Vagina (tissue), 2 donors: ENCODE data around the gene MAZ. TPM values are rescaled to one million over a fixed set of nuclear protein-coding genes. Genes with fewer than 3 reads are reported as not detected.

Source experiments
- DNase-seq, 2 donors: peaks; one replicate each; pipeline ENCODE4 v3.0.0-alpha.2; 2017; ENCODE audit errors: extremely low spot score in 2 of 2
- H3K27ac ChIP-seq: fragments of 200-600 bp; sonication (generic); one replicate; pipeline ENCODE4 v1.5.1; 2019
- H3K27me3 ChIP-seq: fragments of 200-600 bp; sonication (generic); one replicate; pipeline ENCODE4 v1.5.1; 2019
- H3K36me3 ChIP-seq, 2 donors: fragments of 200-600 bp; sonication (generic); one replicate each; pipeline ENCODE4 v1.5.1; 2017 to 2019
- H3K4me1 ChIP-seq: fragments of 200-600 bp; sonication (generic); one replicate; pipeline ENCODE4 v1.5.1; 2019
- H3K4me3 ChIP-seq, 2 donors: fragments of 200-600 bp; sonication (generic); 1 replicate in 1 of 2; 2 replicates in 1 of 2; pipeline ENCODE4 v1.5.1; 2016 to 2019
- H3K9me3 ChIP-seq: fragments of 200-600 bp; sonication (generic); one replicate; pipeline ENCODE4 v1.5.1; 2019
- POLR2A ChIP-seq, 2 donors: fragments of 450-650 bp; IDR thresholded peaks; one replicate each; pipeline ENCODE4 v1.6.1; 2017; ENCODE audit warnings: antibody characterized with exemption in 2 of 2, mild to moderate bottlenecking in 2 of 2, moderate library complexity in 2 of 2
- POLR2AphosphoS5 ChIP-seq, 2 donors: sonication (generic); formaldehyde crosslinking; IDR thresholded peaks; one replicate each; pipeline ENCODE4 v1.9.0; 2017; ENCODE audit warnings: antibody characterized with exemption in 2 of 2, mild to moderate bottlenecking in 2 of 2, low read depth in 1 of 2; ENCODE audit not compliant: insufficient read depth in 1 of 2
- intact Hi-C: fragments of 100-400 bp; cut with DNase I; formaldehyde crosslinking; loops from one replicate; pipeline ENCODE4 v1.15.1; 2023
- total RNA-seq: library from RNA; depleted of rRNA; stranded (reverse); fragments of >200 nt; gene quantifications from one replicate; pipeline ENCODE4 v1.2.3, GENCODE V29; 2016
- TF ChIP-seq, protein P1 (sequence below), 3 experiments: fragments of 450-650 bp in 2 of 3; fragments of 200-600 bp in 1 of 3; sonication (generic) in 1 of 3; IDR thresholded peaks; one replicate each; pipeline ENCODE4 v1.5.1; 2017 to 2019; ENCODE audit warnings: antibody characterized with exemption in 3 of 3, mild to moderate bottlenecking in 2 of 3, moderate library complexity in 2 of 3

Gene MAZ
- total RNA-seq, 1 donor from 2014 or later, result 87.7 TPM

DNA sequence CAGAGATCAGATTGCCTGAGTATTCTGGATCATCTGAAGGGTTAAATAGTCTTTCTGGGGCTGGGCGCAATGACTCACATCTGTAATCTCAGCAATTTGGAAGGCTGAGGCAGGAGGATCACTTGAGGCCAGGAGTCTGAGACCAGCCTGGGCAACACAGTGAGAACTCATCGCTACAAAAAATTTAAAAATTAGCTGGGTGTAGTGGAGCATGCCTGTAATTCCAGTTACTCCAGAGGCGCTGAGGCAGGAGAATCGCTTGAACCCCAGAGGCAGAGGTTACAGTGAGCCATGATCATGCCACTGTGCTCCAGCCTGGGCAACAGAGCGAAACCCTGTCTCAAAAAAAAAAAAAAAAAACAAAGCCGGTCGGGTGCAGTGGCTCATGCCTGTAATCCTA is 29.6 kb downstream of the MAZ start:
- Histone ChIP-seq H3K4me1 (no peaks in the 10 kb centered on the region), H3K27me3 (no peaks in the 10 kb centered on the region), H3K9me3 (no peaks in the 10 kb centered on the region), H3K36me3 (peaks cover 0 to 91% of the 10 kb centered on the region in 2 donors), H3K27ac (no peak overlapping the region), H3K4me3 (no peak overlapping the region)
- TF ChIP-seq, protein P1, sequence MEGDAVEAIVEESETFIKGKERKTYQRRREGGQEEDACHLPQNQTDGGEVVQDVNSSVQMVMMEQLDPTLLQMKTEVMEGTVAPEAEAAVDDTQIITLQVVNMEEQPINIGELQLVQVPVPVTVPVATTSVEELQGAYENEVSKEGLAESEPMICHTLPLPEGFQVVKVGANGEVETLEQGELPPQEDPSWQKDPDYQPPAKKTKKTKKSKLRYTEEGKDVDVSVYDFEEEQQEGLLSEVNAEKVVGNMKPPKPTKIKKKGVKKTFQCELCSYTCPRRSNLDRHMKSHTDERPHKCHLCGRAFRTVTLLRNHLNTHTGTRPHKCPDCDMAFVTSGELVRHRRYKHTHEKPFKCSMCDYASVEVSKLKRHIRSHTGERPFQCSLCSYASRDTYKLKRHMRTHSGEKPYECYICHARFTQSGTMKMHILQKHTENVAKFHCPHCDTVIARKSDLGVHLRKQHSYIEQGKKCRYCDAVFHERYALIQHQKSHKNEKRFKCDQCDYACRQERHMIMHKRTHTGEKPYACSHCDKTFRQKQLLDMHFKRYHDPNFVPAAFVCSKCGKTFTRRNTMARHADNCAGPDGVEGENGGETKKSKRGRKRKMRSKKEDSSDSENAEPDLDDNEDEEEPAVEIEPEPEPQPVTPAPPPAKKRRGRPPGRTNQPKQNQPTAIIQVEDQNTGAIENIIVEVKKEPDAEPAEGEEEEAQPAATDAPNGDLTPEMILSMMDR (IDR thresholded peaks at IDR 0.05), result no peak
- no peak for TF ChIP-seq POLR2AphosphoS5 (IDR thresholded peaks at IDR 0.05; ENCODE audit: insufficient read depth in 1 of 2, low read depth in 1 of 2)
- TF ChIP-seq POLR2A (IDR thresholded peaks at IDR 0.05), result no peak
- no peak for DNase-seq
- intact Hi-C loops, result no loop called here

DNA sequence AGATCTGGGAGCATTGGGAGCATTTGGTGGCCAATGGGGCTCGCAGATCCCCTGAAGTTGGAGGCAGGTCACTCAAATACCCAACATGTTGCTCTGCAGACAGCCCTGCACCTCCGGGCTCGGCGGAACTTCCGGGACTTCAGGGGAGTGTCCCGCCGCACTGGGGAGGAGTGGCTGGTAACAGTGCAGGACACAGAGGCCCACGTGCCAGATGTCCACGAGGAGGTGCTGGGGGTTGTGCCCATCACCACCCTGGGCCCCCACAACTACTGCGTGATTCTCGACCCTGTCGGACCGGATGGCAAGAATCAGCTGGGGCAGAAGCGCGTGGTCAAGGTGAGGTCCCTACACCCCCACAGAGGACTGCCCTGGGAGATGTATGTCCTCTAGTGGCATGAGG is 30.3 kb downstream of the MAZ start:
- Histone ChIP-seq H3K27ac (no peak overlapping the region), H3K36me3 (peaks cover 0 to 91% of the 10 kb centered on the region in 2 donors), H3K9me3 (no peaks in the 10 kb centered on the region), H3K4me1 (no peaks in the 10 kb centered on the region), H3K27me3 (no peaks in the 10 kb centered on the region), H3K4me3 (no peak overlapping the region)
- DNase-seq, result no peak
- TF ChIP-seq, protein P1 (IDR thresholded peaks at IDR 0.05), result no peak
- TF ChIP-seq POLR2AphosphoS5 (IDR thresholded peaks at IDR 0.05; ENCODE audit: insufficient read depth in 1 of 2, low read depth in 1 of 2), result peak in 1 of 2 donors; percentile 14
- intact Hi-C loops, result no loop called here

DNA sequence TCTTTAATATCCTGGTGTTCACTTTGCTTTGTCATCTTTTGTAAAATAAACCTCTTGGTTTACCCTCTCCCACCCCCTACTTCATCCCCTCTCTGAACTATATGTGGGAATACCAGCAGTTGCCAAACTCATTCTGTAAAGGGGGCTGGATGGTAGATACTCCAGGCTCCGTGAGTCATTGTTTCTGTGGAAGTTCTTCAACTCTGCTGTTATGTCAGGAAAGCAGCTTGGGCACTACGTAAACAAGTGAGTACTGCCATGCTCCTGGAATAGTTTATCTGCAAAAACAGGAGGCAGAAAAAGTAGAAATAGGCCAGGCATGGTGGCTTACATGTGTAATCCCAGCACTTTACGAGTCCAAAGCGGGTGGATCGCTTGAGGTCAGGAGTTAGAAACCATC is 31.5 kb downstream of the MAZ start:
- TF ChIP-seq POLR2A (IDR thresholded peaks at IDR 0.05) (no peak), POLR2AphosphoS5 (IDR thresholded peaks at IDR 0.05; ENCODE audit: insufficient read depth in 1 of 2, low read depth in 1 of 2) (no peak)
- TF ChIP-seq, protein P1 (IDR thresholded peaks at IDR 0.05), result no peak
- intact Hi-C loops, result no loop called here

DNA sequence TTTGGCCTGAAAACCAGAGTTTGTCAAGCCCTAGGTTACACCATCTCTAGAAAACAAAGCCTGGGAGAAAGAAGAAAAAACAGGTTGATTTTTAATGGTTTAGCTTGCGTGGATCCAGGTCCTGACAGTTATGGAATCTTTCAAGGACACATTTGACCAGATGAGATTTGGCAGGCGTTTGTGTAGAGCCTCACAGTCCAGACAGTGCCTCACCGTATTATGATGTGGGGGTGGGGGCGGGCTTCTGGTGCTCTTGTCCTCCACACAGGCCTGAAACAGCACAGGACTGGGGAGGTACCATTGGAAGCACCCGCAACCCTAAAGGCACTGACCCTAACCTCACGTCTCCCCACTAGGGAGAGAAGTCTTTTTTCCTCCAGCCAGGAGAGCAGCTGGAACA is 33.5 kb downstream of the MAZ start:
- Histone ChIP-seq H3K9me3 (no peaks in the 10 kb centered on the region), H3K27me3 (no peaks in the 10 kb centered on the region), H3K4me1 (no peaks in the 10 kb centered on the region), H3K4me3 (no peak overlapping the region), H3K27ac (no peak overlapping the region), H3K36me3 (peaks cover 0 to 75% of the 10 kb centered on the region in 2 donors)
- intact Hi-C loops, result no loop called here
- no peak for DNase-seq
- TF ChIP-seq, protein P1 (IDR thresholded peaks at IDR 0.05), result no peak
- TF ChIP-seq POLR2A (IDR thresholded peaks at IDR 0.05), result no peak
- no peak for TF ChIP-seq POLR2AphosphoS5 (IDR thresholded peaks at IDR 0.05; ENCODE audit: insufficient read depth in 1 of 2, low read depth in 1 of 2)

More for the DNA sequence above, 31.5 kb downstream of the MAZ start:
- DNase-seq, result no peak
- Histone ChIP-seq H3K36me3 (peaks cover 0 to 89% of the 10 kb centered on the region in 2 donors), H3K27me3 (no peaks in the 10 kb centered on the region), H3K9me3 (no peaks in the 10 kb centered on the region), H3K4me3 (no peak overlapping the region), H3K27ac (no peak overlapping the region), H3K4me1 (no peaks in the 10 kb centered on the region)

DNA sequence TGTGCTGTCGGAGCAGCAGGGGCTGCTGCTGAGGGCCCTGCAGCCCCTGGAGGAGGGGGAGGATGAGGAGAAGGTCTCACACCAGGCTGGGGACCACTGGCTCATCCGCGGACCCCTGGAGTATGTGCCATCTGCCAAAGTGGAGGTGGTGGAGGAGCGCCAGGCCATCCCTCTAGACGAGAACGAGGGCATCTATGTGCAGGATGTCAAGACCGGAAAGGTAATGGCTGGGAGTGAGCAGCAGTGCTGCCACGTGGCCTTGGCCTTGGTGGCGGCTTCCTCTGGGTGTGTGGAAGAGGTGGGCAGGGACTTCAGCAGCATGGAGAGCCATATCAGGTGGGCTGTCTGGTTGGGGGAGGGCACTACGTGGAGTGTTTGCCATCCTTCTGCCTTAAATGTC is 33.9 kb downstream of the MAZ start:
- no peak for DNase-seq
- H3K4me1 ChIP-seq, result no peaks in the 10 kb centered on the region
- H3K4me3 ChIP-seq, result no peak overlapping the region
- H3K27me3 ChIP-seq, result no peaks in the 10 kb centered on the region
- no peaks in the 10 kb centered on the region for H3K9me3 ChIP-seq
- intact Hi-C loops, result no loop called here
- H3K36me3 ChIP-seq, result peaks cover 0 to 75% of the 10 kb centered on the region in 2 donors
- TF ChIP-seq, protein P1 (IDR thresholded peaks at IDR 0.05), result no peak
- TF ChIP-seq POLR2A (IDR thresholded peaks at IDR 0.05), result no peak
- no peak for TF ChIP-seq POLR2AphosphoS5 (IDR thresholded peaks at IDR 0.05; ENCODE audit: insufficient read depth in 1 of 2, low read depth in 1 of 2)
- H3K27ac ChIP-seq, result no peak overlapping the region
